ENCODE results near the gene CORO1C.
"Not testable (repeated sequence)": the region's sequence is repeated elsewhere in the genome, so short reads cannot be mapped to it uniquely, and the experiment has no call there.

The CORO1C gene
- 7.3 to 12.0 (median 8.6) reads per million in 3 donors for total RNA-seq

DNA sequence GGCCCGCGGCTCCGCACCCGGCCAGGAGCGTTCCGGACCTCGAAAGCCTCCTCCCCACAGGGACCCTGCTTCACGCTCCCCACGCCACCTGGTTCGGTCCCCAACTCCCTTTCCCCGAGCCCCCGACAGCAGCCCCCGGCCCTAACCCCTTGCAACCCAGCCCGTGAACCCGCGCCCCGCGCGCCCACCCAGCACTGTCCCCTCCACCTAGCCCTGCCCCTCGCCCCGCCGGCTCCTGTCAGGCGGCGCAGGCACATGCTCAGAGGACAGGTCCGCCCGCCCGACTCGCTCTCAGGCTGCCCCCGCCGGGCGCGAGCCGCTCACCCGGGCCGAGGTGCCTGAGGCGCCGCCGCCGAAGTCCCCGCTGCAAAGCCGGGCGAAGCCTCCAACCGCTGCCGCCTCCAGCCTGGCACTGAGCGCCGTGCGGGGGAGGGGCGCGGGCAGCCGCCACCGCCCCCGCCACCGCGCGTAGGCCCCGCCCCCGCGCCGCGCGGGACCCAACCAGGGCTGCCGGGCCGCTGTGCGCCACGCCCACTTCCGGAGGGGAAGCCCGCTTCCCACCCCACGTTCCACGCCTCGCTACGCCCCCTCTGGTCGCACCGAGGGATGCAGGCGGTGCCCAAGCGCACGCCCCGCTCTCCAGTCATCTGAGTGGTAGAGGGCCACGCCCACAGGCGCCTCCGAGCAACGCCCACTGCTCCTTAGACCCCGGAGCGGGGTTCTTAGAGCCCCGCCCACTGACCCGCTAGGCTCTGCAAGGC, at the start of gene CORO1C:
TSS of gene CORO1C (minus strand) at position 414 of the 761 bp plus-strand sequence. CDS start 30,200 bp downstream, outside the sequence.
- peak; percentile 91 to 92 (median 91) for DNase-seq
- Histone ChIP-seq H3K9me3 (ENCODE audit: control insufficient read depth, low read length) (no peaks in the 10 kb centered on the region), H3K27ac (ENCODE audit: insufficient read depth, low read length, poor library complexity, severe bottlenecking) (peak within 1 kb of the TSS; percentile 83), H3K36me3 (ENCODE audit: control insufficient read depth, insufficient read depth, low read length) (no peaks in the 10 kb centered on the region), H3K4me1 (ENCODE audit: control insufficient read depth, insufficient read depth, low read length, poor library complexity, severe bottlenecking) (peaks cover 7% of the 10 kb centered on the region), H3K4me3 (ENCODE audit: insufficient read depth, low read depth, low read length, poor library complexity, severe bottlenecking) (peak within 1 kb of the TSS; percentile 80), H3K27me3 (replicated peaks; ENCODE audit: control insufficient read depth, insufficient read depth, low read length, poor library complexity, severe bottlenecking) (no peaks in the 10 kb centered on the region)

DNA sequence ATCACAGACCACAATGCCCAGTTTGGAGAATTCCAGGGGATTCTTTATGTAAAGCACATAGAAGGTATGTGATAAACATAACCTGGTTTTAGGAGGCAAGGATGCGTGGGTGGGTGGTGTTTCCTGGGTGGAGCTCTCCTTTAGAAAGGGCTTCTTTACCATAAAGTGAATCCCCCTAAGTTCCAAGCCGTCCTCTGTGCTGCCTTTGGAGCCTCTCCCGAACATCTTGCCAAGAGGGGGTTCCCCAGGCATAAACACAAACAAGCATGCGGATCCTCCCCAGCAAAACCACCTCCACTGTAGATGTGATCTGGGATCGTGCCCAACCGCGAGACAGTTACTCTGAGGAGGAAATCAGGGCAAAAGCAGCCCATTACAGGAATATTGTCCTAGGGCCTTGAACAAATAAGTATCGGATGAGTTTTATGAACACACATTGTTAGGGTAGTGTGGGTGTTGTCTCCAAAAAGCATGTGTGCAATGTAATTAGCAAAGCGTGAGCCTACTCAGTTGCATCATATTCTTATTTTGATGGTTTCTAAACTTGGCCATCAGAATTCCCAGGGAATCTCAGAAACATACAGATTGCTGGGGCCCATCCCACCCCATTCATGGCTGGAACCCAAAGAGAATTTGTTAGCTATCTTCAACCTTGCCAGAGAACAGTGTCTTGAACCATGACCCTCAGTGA, 48.8 kb upstream of the CORO1C start:
- H3K27me3 ChIP-seq (replicated peaks; ENCODE audit: control insufficient read depth, insufficient read depth, low read length, poor library complexity, severe bottlenecking), result no peaks in the 10 kb centered on the region
- no peaks in the 10 kb centered on the region for H3K4me1 ChIP-seq (ENCODE audit: control insufficient read depth, insufficient read depth, low read length, poor library complexity, severe bottlenecking)
- no peaks in the 10 kb centered on the region for H3K36me3 ChIP-seq (ENCODE audit: control insufficient read depth, insufficient read depth, low read length)
- H3K9me3 ChIP-seq (ENCODE audit: control insufficient read depth, low read length), result no peaks in the 10 kb centered on the region
- DNase-seq, result no peak
- no peak overlapping the region for H3K27ac ChIP-seq (ENCODE audit: insufficient read depth, low read length, poor library complexity, severe bottlenecking)
- H3K4me3 ChIP-seq (ENCODE audit: insufficient read depth, low read depth, low read length, poor library complexity, severe bottlenecking), result no peak overlapping the region

GRCh38 chr12:108778053-108778452, 46.7 kb upstream of the CORO1C start:
- Histone ChIP-seq H3K4me3 (ENCODE audit: insufficient read depth, low read depth, low read length, poor library complexity, severe bottlenecking) (no peak overlapping the region), H3K27ac (ENCODE audit: insufficient read depth, low read length, poor library complexity, severe bottlenecking) (no peak overlapping the region), H3K9me3 (ENCODE audit: control insufficient read depth, low read length) (no peaks in the 10 kb centered on the region), H3K27me3 (replicated peaks; ENCODE audit: control insufficient read depth, insufficient read depth, low read length, poor library complexity, severe bottlenecking) (no peaks in the 10 kb centered on the region), H3K36me3 (ENCODE audit: control insufficient read depth, insufficient read depth, low read length) (no peaks in the 10 kb centered on the region), H3K4me1 (ENCODE audit: control insufficient read depth, insufficient read depth, low read length, poor library complexity, severe bottlenecking) (no peaks in the 10 kb centered on the region)
- DNase-seq, result no peak

- H3K9me3 ChIP-seq (ENCODE audit: control insufficient read depth, low read length), result no peaks in the 10 kb centered on the region
- no peaks in the 10 kb centered on the region for H3K36me3 ChIP-seq (ENCODE audit: control insufficient read depth, insufficient read depth, low read length)
- H3K4me1 ChIP-seq (ENCODE audit: control insufficient read depth, insufficient read depth, low read length, poor library complexity, severe bottlenecking), result no peaks in the 10 kb centered on the region
- no peak overlapping the region for H3K27ac ChIP-seq (ENCODE audit: insufficient read depth, low read length, poor library complexity, severe bottlenecking)
- DNase-seq, result no peak
- no peak overlapping the region for H3K4me3 ChIP-seq (ENCODE audit: insufficient read depth, low read depth, low read length, poor library complexity, severe bottlenecking)
- no peaks in the 10 kb centered on the region for H3K27me3 ChIP-seq (replicated peaks; ENCODE audit: control insufficient read depth, insufficient read depth, low read length, poor library complexity, severe bottlenecking)
These were observed 45.8 kb upstream of the CORO1C start for GRCh38 chr12:108777156-108777555.

- Histone ChIP-seq H3K36me3 (ENCODE audit: control insufficient read depth, insufficient read depth, low read length) (no peaks in the 10 kb centered on the region), H3K4me3 (ENCODE audit: insufficient read depth, low read depth, low read length, poor library complexity, severe bottlenecking) (no peak overlapping the region), H3K27me3 (replicated peaks; ENCODE audit: control insufficient read depth, insufficient read depth, low read length, poor library complexity, severe bottlenecking) (no peaks in the 10 kb centered on the region), H3K9me3 (ENCODE audit: control insufficient read depth, low read length) (no peaks in the 10 kb centered on the region), H3K27ac (ENCODE audit: insufficient read depth, low read length, poor library complexity, severe bottlenecking) (no peak overlapping the region), H3K4me1 (ENCODE audit: control insufficient read depth, insufficient read depth, low read length, poor library complexity, severe bottlenecking) (no peaks in the 10 kb centered on the region)
- no peak for DNase-seq
These were observed 42.8 kb upstream of the CORO1C start for GRCh38 chr12:108773798-108774788.

- peaks cover 6% of the 10 kb centered on the region for H3K4me1 ChIP-seq (ENCODE audit: control insufficient read depth, insufficient read depth, low read length, poor library complexity, severe bottlenecking)
- H3K27ac ChIP-seq (ENCODE audit: insufficient read depth, low read length, poor library complexity, severe bottlenecking), result no peak overlapping the region
- H3K4me3 ChIP-seq (ENCODE audit: insufficient read depth, low read depth, low read length, poor library complexity, severe bottlenecking), result no peak overlapping the region
- no peak for DNase-seq
- no peaks in the 10 kb centered on the region for H3K27me3 ChIP-seq (replicated peaks; ENCODE audit: control insufficient read depth, insufficient read depth, low read length, poor library complexity, severe bottlenecking)
- no peaks in the 10 kb centered on the region for H3K36me3 ChIP-seq (ENCODE audit: control insufficient read depth, insufficient read depth, low read length)
- no peaks in the 10 kb centered on the region for H3K9me3 ChIP-seq (ENCODE audit: control insufficient read depth, low read length)
These were observed 41.8 kb upstream of the CORO1C start for GRCh38 chr12:108772891-108773797.

GRCh38 chr12:108772247-108772646, 40.9 kb upstream of the CORO1C start:
- Histone ChIP-seq H3K4me1 (ENCODE audit: control insufficient read depth, insufficient read depth, low read length, poor library complexity, severe bottlenecking) (peaks cover 6% of the 10 kb centered on the region), H3K27me3 (replicated peaks; ENCODE audit: control insufficient read depth, insufficient read depth, low read length, poor library complexity, severe bottlenecking) (no peaks in the 10 kb centered on the region), H3K27ac (ENCODE audit: insufficient read depth, low read length, poor library complexity, severe bottlenecking) (no peak overlapping the region), H3K36me3 (ENCODE audit: control insufficient read depth, insufficient read depth, low read length) (no peaks in the 10 kb centered on the region), H3K4me3 (ENCODE audit: insufficient read depth, low read depth, low read length, poor library complexity, severe bottlenecking) (no peak overlapping the region), H3K9me3 (ENCODE audit: control insufficient read depth, low read length) (no peaks in the 10 kb centered on the region)
- no peak for DNase-seq

DNA sequence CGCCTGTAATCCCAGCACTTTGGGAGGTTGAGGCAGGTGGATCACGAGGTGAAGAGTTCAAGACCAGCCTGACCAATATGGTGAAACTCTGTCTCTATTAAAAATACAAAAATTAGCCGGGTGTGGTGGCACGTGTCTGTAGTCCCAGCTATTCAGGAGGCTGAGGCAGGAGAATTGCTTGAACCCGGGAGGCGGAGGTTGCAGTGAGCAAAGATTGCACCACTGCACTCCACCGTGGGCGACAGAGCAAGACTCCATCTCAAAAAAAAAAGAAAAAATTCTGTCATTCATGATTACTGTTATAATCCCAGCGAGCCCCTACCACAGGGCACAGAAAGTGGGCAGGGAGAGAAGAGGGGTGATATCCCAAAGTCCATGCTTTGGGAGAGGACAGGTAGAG, 40.5 kb upstream of the CORO1C start:
- not testable (repeated sequence) for H3K27me3 ChIP-seq (replicated peaks; ENCODE audit: control insufficient read depth, insufficient read depth, low read length, poor library complexity, severe bottlenecking); H3K4me3 ChIP-seq (ENCODE audit: insufficient read depth, low read depth, low read length, poor library complexity, severe bottlenecking); H3K27ac ChIP-seq (ENCODE audit: insufficient read depth, low read length, poor library complexity, severe bottlenecking); H3K9me3 ChIP-seq (ENCODE audit: control insufficient read depth, low read length); H3K36me3 ChIP-seq (ENCODE audit: control insufficient read depth, insufficient read depth, low read length); DNase-seq; H3K4me1 ChIP-seq (ENCODE audit: control insufficient read depth, insufficient read depth, low read length, poor library complexity, severe bottlenecking)

GRCh38 chr12:108770963-108771362, 39.6 kb upstream of the CORO1C start:
- Histone ChIP-seq H3K9me3 (ENCODE audit: control insufficient read depth, low read length) (no peaks in the 10 kb centered on the region), H3K27me3 (replicated peaks; ENCODE audit: control insufficient read depth, insufficient read depth, low read length, poor library complexity, severe bottlenecking) (no peaks in the 10 kb centered on the region), H3K27ac (ENCODE audit: insufficient read depth, low read length, poor library complexity, severe bottlenecking) (no peak overlapping the region), H3K4me1 (ENCODE audit: control insufficient read depth, insufficient read depth, low read length, poor library complexity, severe bottlenecking) (peaks cover 6% of the 10 kb centered on the region), H3K4me3 (ENCODE audit: insufficient read depth, low read depth, low read length, poor library complexity, severe bottlenecking) (no peak overlapping the region), H3K36me3 (ENCODE audit: control insufficient read depth, insufficient read depth, low read length) (no peaks in the 10 kb centered on the region)
- no peak for DNase-seq

Measured in effector memory CD4-positive, alpha-beta T cell (primary cell).